Endometrial microvascular endothelial cells (primary cell): ENCODE data around the gene LOC128125822.
"Not testable (repeated sequence)": the region's sequence is repeated elsewhere in the genome, so short reads cannot be mapped to it uniquely, and the experiment has no call there.

Experiments used
- in situ Hi-C: cut with HindIII; loops from 2 replicates; pipeline ENCODE4 v1.10.0; 2017; ENCODE audit warnings: low sequenced_read_pairs, low pct_unique_long_range_greater_than_20kb; ENCODE audit errors: inconsistent ontology term

The LOC128125822 gene

GRCh38 chr6:63572044-63572746, at the start of gene LOC128125822, which contains the start of gene PTP4A1:
Gene LOC128125822 (plus strand): TSS chr6:63572480.
Gene PTP4A1 (plus strand): TSS chr6:63572480. CDS start chr6:63576881, 4,401 bp downstream.
- in situ Hi-C loops = no loop called here

- in situ Hi-C loops = not testable (repeated sequence)
Observed at GRCh38 chr6:63522911-63523287, 49.4 kb upstream of the LOC128125822 start.

GRCh38 chr6:63523630-63524029, 48.6 kb upstream of the LOC128125822 start:
- in situ Hi-C loops = no loop called here

GRCh38 chr6:63525186-63525878, 46.9 kb upstream of the LOC128125822 start:
- in situ Hi-C loops = no loop called here

GRCh38 chr6:63526931-63527330, 45.3 kb upstream of the LOC128125822 start:
- in situ Hi-C loops = no loop called here

GRCh38 chr6:63527658-63528514, 44.4 kb upstream of the LOC128125822 start:
- in situ Hi-C loops = no loop called here

- in situ Hi-C loops = no loop called here
Observed at GRCh38 chr6:63529498-63529897, 42.8 kb upstream of the LOC128125822 start.

GRCh38 chr6:63530182-63530581, 42.1 kb upstream of the LOC128125822 start:
- in situ Hi-C loops = no loop called here

GRCh38 chr6:63530991-63531390, 41.3 kb upstream of the LOC128125822 start:
- in situ Hi-C loops = no loop called here

- in situ Hi-C loops = no loop called here
Observed at GRCh38 chr6:63533026-63533425, 39.3 kb upstream of the LOC128125822 start.

GRCh38 chr6:63533952-63534351, 38.3 kb upstream of the LOC128125822 start:
- in situ Hi-C loops = no loop called here

- in situ Hi-C loops = no loop called here
Observed at GRCh38 chr6:63537201-63537958, 34.9 kb upstream of the LOC128125822 start.

GRCh38 chr6:63537959-63538300, 34.4 kb upstream of the LOC128125822 start:
- in situ Hi-C loops = no loop called here

- in situ Hi-C loops = no loop called here
Observed at GRCh38 chr6:63538550-63538949, 33.7 kb upstream of the LOC128125822 start.

- in situ Hi-C loops = no loop called here
Observed at GRCh38 chr6:63543001-63543400, 29.3 kb upstream of the LOC128125822 start.

GRCh38 chr6:63543982-63544381, 28.3 kb upstream of the LOC128125822 start:
- in situ Hi-C loops = no loop called here

GRCh38 chr6:63546236-63546635, 26.0 kb upstream of the LOC128125822 start:
- in situ Hi-C loops = no loop called here

- in situ Hi-C loops = no loop called here
Observed at GRCh38 chr6:63546697-63547096, 25.6 kb upstream of the LOC128125822 start.

GRCh38 chr6:63549076-63549475, 23.2 kb upstream of the LOC128125822 start:
- in situ Hi-C loops = no loop called here
